Measurements from ENCODE around the gene PRCC.

GRCh38 chr1:156725683-156726280 is 41.6 kb upstream of the PRCC start:
- no peak for TF ChIP-seq EZH2phosphoT487 (IDR thresholded peaks at IDR 0.05; ENCODE audit: borderline replicate concordance, low read length)
- TF ChIP-seq CTCF (conservative IDR thresholded peaks at IDR 0.05; ENCODE audit: low read depth, low read length) = peak; percentile 98
